KMS-11 (cell line): ENCODE measurements around the gene PHLDB3.

Experiments used
- H2AFZ ChIP-seq: fragments of 200-600 bp; sonication (generic); 2 replicates; pipeline ENCODE4 v1.6.1; 2016; ENCODE audit warnings: antibody characterized with exemption, mixed run types, low read depth
- H3K27ac ChIP-seq: fragments of 200-600 bp; sonication (generic); 2 replicates; pipeline ENCODE4 v1.6.1; 2016; ENCODE audit warnings: mild to moderate bottlenecking, mixed run types
- H3K27me3 ChIP-seq: fragments of 200-600 bp; sonication (generic); 2 replicates; pipeline ENCODE4 v1.6.1; 2017; ENCODE audit warnings: mild to moderate bottlenecking, low read depth, mixed run types, moderate library complexity; ENCODE audit not compliant: insufficient read depth
- H3K36me3 ChIP-seq: fragments of 200-600 bp; sonication (generic); 2 replicates; pipeline ENCODE4 v1.6.1; 2017; ENCODE audit warnings: mild to moderate bottlenecking, mixed run types; ENCODE audit not compliant: insufficient read depth
- H3K4me1 ChIP-seq: fragments of 200-600 bp; sonication (generic); 2 replicates; pipeline ENCODE4 v1.6.1; 2016; ENCODE audit warnings: mild to moderate bottlenecking, low read depth, mixed run types; ENCODE audit not compliant: poor library complexity, severe bottlenecking
- H3K4me2 ChIP-seq: fragments of 200-600 bp; sonication (generic); 2 replicates; pipeline ENCODE4 v1.7.0; 2016; ENCODE audit warnings: mild to moderate bottlenecking, mixed run types
- H3K4me3 ChIP-seq: fragments of 200-600 bp; sonication (generic); IDR thresholded peaks from 2 replicates; pipeline ENCODE4 v1.6.1; 2017; ENCODE audit warnings: low read depth, low read length, mixed read lengths; ENCODE audit not compliant: insufficient read depth
- H3K79me2 ChIP-seq: fragments of 200-600 bp; sonication (generic); 2 replicates; pipeline ENCODE4 v1.6.1; 2016; ENCODE audit warnings: low read depth, mixed run types; ENCODE audit not compliant: insufficient read depth
- H3K9ac ChIP-seq: fragments of 200-600 bp; sonication (generic); 2 replicates; pipeline ENCODE4 v1.6.1; 2016; ENCODE audit warnings: mild to moderate bottlenecking, mixed run types
- H4K20me1 ChIP-seq: fragments of 200-600 bp; sonication (generic); 2 replicates; pipeline ENCODE4 v1.6.1; 2016; ENCODE audit warnings: mild to moderate bottlenecking, mixed run types; ENCODE audit not compliant: insufficient read depth
- TF ChIP-seq, protein P1 (sequence below): fragments of 200-600 bp; sonication (generic); conservative IDR thresholded peaks from 2 replicates; pipeline ENCODE4 v1.6.1; 2017; ENCODE audit warnings: low read depth, mild to moderate bottlenecking, antibody characterized with exemption, low read length, moderate library complexity, mixed read lengths

Gene PHLDB3

DNA sequence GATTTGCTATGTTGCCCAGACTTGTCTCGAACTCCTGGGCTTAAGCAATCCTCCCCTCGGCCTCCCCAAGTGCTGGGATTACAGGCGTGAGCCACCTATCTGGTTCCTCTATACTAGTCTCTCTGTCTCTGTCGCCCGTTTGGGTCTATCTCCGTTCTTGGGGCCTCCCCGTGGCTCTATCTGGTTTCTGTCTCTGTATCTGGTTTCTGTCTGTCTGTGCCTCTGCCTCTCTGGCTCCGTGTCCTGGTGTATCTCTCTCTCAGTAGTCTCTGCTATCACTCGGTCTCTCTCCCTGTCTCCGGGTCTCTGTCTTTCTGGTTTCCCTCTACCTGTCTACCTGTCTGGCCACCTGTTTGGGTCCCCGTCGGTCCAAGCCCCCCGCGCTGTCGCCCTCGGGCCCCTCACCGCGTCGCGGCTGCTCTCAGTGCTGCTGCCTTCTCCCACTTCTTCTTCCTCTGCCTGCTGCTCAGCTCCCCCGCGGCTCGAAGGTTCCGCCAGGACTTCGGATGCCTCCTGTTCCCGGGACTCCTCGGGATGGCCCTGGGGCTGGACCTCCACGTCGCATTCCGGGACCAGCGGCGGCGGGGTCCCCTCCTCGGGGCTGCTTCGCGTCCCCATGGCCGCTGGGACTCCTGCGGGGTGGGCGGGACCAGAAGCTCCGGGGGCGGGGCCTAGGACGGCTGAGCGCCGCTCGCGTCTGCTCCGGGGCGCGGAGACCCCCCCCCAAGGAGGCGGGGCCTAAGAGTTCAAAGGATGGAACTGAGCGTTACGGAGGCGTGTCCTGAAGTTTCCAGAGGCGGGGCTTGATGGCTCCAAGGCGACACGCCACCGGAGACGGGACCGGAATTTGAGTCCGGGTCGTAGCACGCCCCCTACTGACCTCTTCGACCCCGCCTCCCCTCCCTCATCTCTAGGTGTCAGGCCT is 783 bp downstream of the PHLDB3 start:
- TF ChIP-seq, protein P1, sequence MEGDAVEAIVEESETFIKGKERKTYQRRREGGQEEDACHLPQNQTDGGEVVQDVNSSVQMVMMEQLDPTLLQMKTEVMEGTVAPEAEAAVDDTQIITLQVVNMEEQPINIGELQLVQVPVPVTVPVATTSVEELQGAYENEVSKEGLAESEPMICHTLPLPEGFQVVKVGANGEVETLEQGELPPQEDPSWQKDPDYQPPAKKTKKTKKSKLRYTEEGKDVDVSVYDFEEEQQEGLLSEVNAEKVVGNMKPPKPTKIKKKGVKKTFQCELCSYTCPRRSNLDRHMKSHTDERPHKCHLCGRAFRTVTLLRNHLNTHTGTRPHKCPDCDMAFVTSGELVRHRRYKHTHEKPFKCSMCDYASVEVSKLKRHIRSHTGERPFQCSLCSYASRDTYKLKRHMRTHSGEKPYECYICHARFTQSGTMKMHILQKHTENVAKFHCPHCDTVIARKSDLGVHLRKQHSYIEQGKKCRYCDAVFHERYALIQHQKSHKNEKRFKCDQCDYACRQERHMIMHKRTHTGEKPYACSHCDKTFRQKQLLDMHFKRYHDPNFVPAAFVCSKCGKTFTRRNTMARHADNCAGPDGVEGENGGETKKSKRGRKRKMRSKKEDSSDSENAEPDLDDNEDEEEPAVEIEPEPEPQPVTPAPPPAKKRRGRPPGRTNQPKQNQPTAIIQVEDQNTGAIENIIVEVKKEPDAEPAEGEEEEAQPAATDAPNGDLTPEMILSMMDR: no peak; the same call in 1 of the 2 replicates
- Histone ChIP-seq H3K36me3 (no peaks in the 10 kb centered on the region), H3K79me2 (no peaks in the 10 kb centered on the region), H4K20me1 (no peaks in the 10 kb centered on the region), H3K4me1 (peaks cover 11% of the 10 kb centered on the region), H2AFZ (peak overlapping the region; percentile 100), H3K27me3 (no peaks in the 10 kb centered on the region), H3K4me2 (peak overlapping the region; percentile 96), H3K4me3 (peak overlapping the region; percentile 62), H3K27ac (peak overlapping the region; percentile 41; the same call in 1 of the 2 replicates), H3K9ac (peak overlapping the region; percentile 71; the same call in 1 of the 2 replicates)

DNA sequence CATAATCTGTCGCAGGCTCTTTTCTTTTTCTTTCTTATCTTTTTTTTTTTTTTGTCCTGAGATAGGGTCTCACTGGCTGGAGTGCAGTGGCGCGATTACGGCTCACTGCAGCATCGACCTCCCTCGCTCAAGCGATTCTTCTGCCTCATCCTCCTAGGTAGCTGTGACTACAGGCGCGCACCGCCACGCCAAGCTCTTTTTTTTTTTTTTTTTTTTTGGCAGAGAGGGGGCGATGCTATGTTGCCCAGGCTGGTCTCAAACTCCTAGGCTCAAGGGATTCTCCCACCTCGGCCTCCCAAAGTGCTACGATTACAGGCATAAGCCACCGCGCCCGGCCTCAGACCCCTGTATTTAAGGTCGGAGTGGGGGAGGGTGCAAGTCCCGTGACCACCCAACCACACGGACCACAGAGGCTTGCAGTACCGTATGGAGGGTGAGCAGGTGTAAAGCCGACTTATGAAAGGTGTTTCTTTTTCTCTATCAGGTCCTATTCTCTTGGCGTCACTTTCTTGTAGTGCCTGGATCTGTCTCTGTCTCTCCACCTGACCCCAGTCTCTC is 2.0 kb downstream of the PHLDB3 start:
- H3K9ac ChIP-seq: no peak overlapping the region
- no peak overlapping the region for H2AFZ ChIP-seq
- TF ChIP-seq, protein P1: no peak
- peaks cover 11% of the 10 kb centered on the region for H3K4me1 ChIP-seq
- no peak overlapping the region for H3K27ac ChIP-seq
- H3K4me2 ChIP-seq: peak overlapping the region; percentile 81; the same call in 1 of the 2 replicates
- H3K36me3 ChIP-seq: no peaks in the 10 kb centered on the region
- H3K4me3 ChIP-seq: no peak overlapping the region
- H4K20me1 ChIP-seq: no peaks in the 10 kb centered on the region
- H3K79me2 ChIP-seq: no peaks in the 10 kb centered on the region
- no peaks in the 10 kb centered on the region for H3K27me3 ChIP-seq

DNA sequence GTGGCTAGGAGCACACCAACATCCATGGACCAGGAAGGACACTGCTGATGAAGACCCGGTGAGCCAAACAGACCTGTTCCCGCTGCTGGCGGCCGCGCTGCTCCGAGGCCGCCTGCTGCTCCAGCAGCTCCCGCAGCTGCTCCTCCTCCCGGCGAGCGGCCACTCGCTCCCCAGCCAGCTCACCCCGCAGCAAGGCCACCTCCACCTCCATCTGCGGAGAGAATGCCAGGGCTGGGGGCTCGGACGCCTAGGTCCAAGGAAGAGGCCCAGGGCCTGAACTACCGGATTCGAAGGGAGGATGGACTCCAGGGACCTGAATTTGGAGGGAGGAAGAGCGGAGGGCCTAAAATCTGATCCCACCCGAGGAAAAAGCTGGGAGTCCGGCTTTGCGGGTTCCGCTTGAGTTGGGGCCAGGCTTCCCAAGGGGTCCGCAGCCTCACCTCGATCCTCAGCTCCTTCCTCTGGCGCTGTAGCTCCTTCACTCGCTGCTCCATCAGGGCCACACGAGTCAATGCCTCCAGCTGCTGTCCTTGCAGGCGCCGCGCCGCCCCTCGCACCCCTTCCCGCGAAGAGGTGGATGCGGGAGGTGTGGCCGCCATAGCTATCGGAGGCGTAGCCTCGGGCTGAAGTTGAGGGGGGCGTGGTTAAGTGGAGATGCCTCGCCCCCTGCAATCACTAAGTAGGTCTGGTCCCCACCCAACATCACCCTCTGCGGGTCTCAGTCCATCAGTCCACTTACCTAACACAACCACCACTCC is 2.7 kb downstream of the PHLDB3 start:
- H3K36me3 ChIP-seq: no peaks in the 10 kb centered on the region
- H3K79me2 ChIP-seq: no peaks in the 10 kb centered on the region
- H3K4me3 ChIP-seq: no peak overlapping the region
- TF ChIP-seq, protein P1: no peak
- H3K9ac ChIP-seq: no peak overlapping the region
- no peak overlapping the region for H3K4me2 ChIP-seq
- no peaks in the 10 kb centered on the region for H3K27me3 ChIP-seq
- H3K4me1 ChIP-seq: peaks cover 11% of the 10 kb centered on the region
- no peak overlapping the region for H2AFZ ChIP-seq
- no peaks in the 10 kb centered on the region for H4K20me1 ChIP-seq
- no peak overlapping the region for H3K27ac ChIP-seq

DNA sequence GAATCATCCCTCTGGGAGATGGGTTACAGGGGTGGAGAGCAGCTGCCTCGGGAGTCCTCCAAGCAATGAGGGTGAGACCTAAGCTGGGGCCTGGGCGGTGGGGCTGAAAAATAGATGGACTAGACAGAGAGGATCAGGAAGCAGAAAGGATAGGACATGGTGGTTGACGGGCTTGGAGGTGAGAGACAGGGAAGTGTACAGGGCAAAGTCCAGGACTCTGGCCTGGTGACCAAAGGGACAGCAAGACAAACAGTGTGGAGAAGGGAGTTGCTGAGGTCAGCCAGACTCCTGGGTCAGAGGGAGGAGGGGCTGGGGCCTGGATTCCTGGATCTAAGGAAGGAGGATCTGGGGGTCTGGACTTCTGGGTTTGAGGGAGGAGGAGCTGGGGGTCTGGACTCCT is 5.5 kb downstream of the PHLDB3 start:
- Histone ChIP-seq H3K4me2 (no peak overlapping the region), H3K27ac (no peak overlapping the region), H3K9ac (no peak overlapping the region)

More for the DNA sequence above, 5.5 kb downstream of the PHLDB3 start:
- H3K27me3 ChIP-seq: no peaks in the 10 kb centered on the region
- no peaks in the 10 kb centered on the region for H4K20me1 ChIP-seq
- H3K4me1 ChIP-seq: peaks cover 6% of the 10 kb centered on the region
- H2AFZ ChIP-seq: no peak overlapping the region
- H3K36me3 ChIP-seq: no peaks in the 10 kb centered on the region
- H3K4me3 ChIP-seq: no peak overlapping the region
- no peaks in the 10 kb centered on the region for H3K79me2 ChIP-seq
- TF ChIP-seq, protein P1: no peak
